GM21529 (cell line): ENCODE measurements around the gene SPAM1.
"Not testable (repeated sequence)": the region's sequence is repeated elsewhere in the genome, so short reads cannot be mapped to it uniquely, and the experiment has no call there.

ENCODE experiments used
- ATAC-seq: cut with Tn5 transposase; IDR thresholded peaks from one replicate; pipeline ENCODE4 v1.9.1; 2021; ENCODE audit not compliant: unreplicated experiment

Gene SPAM1

GRCh38 chr7:123945938-123946337, 20.9 kb downstream of the SPAM1 start:
- no peak for ATAC-seq

GRCh38 chr7:123948136-123948535, 23.1 kb downstream of the SPAM1 start:
- ATAC-seq, result no peak

- no peak for ATAC-seq
These were observed 33.2 kb downstream of the SPAM1 start for GRCh38 chr7:123958186-123958703.

DNA sequence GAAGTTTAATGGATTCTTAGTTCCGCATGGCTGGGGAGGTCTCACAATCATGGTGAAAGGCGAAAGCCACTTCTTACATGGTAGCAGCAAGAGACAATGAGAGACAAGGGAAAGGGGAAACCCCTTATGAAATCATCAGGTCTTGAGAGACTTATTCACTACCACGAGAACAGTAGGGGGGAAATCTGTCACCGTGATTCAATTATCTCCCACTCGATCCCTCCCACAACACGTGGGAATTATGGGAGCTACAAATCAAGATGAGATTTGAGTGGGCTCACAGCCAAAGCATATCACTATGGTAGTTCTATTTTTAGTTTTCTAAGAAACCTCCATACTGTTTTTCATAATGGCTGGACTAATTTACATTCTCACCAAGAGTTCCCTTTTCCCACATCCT, 36.7 kb downstream of the SPAM1 start:
- ATAC-seq, result no peak

DNA sequence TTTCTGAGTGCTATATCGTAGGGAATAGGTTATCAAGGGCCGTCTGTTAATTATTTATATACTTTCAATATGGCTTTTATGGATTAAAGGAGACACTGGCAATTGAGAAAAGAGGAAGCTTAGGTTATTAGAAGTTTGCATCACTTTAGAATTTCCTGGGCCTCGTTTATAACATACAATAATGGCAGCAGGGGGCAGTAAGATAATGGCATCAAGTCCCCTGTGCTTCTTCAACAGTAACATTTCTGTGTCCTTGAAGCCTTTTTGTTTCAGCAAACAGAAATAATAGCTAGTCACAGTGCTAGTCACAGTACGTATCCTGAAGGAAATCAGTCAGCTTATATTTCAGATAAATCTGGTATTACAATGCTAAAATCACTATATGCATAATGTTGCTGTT, 41.9 kb downstream of the SPAM1 start:
- no peak for ATAC-seq

- ATAC-seq, result no peak
These were observed 47.0 kb downstream of the SPAM1 start for GRCh38 chr7:123972045-123972444.

- no peak for ATAC-seq
These were observed 47.8 kb downstream of the SPAM1 start for GRCh38 chr7:123972831-123973230.

GRCh38 chr7:123974326-123974908, 49.4 kb downstream of the SPAM1 start:
- no peak for ATAC-seq

DNA sequence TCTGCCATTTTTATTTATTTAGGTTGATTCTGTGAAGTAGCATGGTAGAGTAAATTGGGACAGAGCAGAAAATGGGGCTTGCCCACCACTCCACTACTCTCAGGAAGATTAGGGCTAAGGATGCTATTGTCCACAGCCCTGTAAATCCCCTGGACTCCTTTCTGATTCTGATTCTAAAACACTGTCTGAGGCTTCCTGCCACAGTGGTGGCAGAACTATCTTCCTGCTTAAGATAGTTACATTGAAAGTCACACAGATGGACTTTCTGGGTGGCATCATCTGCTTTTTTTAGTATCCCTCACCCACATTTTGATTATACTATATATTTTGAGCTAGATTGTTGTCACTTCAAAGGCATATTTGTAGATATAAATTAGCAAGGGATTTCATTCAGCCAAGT, 50.0 kb downstream of the SPAM1 start:
- no peak for ATAC-seq

- ATAC-seq, result no peak
These were observed 52.0 kb downstream of the SPAM1 start for GRCh38 chr7:123977081-123977480.

- ATAC-seq, result no peak
These were observed 54.8 kb downstream of the SPAM1 start for GRCh38 chr7:123979876-123980275.

GRCh38 chr7:123987445-123987844, 62.4 kb downstream of the SPAM1 start:
- ATAC-seq, result no peak

GRCh38 chr7:123992913-123993518, 68.0 kb downstream of the SPAM1 start:
- no peak for ATAC-seq

DNA sequence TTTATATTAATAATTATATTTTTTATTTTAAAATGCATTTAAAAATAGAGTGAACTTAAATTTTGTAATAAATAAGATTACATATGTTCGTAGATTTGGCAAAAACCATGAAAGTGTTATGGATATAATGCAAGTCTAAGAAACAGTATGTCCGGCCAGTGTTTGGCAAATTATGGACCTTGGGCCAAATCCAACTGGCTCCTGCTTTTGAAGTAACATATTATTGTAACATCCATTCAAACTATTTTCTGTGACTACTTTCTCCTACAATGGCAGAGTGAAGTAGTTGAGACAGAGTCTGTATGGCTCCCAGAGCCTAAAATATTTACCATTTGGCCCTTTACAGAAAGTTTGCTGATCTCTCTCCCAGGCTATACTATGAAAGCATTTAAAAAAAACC, 69.0 kb downstream of the SPAM1 start:
- ATAC-seq, result no peak

DNA sequence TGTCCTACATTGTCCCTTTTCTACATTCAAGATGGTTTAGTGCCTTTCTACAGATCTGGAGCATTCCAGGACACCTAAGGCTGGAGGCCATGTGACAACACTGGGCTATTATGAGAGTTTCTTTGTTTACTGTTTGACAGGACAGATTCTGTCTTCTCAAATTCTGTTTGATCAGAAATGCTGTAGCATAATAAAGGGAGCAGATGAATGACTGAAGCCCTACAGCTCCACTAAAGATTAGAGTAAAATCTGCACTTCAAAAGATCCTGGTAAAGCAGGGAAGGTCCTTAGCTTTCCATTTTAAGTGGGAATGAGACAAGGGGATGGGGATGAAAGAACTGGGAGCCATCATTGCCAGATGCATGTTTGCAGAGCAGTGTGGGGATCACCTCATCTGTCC, 69.4 kb downstream of the SPAM1 start:
- ATAC-seq, result no peak

DNA sequence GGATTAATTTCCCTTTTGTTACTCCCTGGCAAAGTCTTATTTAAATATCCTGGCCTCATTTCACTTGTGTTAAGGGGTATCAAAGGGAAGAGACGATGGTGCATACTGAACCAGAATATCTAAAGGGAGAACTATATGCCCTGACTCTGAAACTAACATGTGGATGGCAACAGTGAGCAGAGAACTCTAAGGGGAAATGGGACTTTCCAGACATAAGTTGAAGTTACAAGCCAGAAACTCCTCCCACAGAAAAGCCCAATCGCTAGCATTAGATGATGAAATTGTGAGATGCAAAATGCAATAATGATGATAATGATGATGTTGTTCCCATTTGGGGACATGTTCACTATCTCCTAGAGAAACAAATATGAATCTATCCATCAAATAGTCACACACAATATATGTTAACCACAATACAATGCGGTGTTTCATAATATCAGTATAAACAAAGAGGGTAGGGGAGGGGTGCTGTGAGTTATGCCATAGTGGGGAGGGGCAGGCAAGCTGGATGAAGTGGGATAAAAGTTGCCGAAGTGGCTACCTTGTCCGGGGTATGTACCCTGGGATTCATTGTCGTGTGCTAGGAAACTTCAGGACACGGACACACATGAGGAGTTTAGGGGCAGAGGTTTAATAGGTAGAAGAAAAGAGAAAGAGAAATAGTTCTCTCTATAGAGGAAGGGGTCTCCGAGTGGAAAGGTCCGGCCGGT, 70.7 kb downstream of the SPAM1 start:
- ATAC-seq, result no peak

- no peak for ATAC-seq
These were observed 71.2 kb downstream of the SPAM1 start for GRCh38 chr7:123996327-123996625.

GRCh38 chr7:123998921-123999320, 73.9 kb downstream of the SPAM1 start:
- no peak for ATAC-seq

GRCh38 chr7:123999703-124000102, 74.7 kb downstream of the SPAM1 start:
- ATAC-seq, result no peak

- not testable (repeated sequence) for ATAC-seq
These were observed 83.3 kb downstream of the SPAM1 start for GRCh38 chr7:124008296-124008695.

GRCh38 chr7:124009321-124009720, 84.3 kb downstream of the SPAM1 start:
- ATAC-seq, result no peak
